IPS DF 19.7 (cell line): ENCODE data around the gene TNRC18.
"Not testable (repeated sequence)": the region's sequence is repeated elsewhere in the genome, so short reads cannot be mapped to it uniquely, and the experiment has no call there.

ENCODE experiments used
- DNase-seq: peaks from one replicate; pipeline ENCODE4 v3.0.0-alpha.2; 2013; ENCODE audit warnings: low read depth, low spot score

The TNRC18 gene

DNA sequence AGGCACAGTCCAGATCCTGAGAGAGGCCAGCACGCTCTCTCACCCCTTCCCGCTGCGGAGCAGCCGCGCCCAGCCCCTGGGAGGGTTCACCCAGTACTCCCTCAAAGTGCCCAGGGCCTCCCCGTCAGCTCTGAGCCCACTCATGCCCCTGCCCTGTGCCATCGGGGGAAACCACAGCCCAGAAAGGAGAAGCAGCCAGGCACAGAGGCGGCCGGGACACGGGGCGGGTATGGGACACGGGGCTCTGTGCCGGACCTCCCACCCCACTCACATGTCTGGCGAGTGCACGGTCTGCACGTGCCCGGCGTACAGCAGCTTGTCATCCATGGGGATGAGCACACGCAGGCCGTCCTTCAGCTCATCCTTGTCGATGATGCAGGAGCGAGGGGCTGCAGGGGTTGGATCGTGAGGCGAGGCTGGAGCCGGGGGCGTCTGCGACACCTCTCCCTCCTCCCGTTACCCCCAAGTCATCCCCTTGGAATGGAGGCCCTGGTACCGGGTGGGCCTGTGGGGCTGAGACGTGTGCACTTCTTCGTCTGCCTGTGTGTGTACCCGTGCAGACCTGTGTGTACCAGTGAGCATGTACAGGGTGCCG is 102.7 kb downstream of the TNRC18 start:
- no peak for DNase-seq

- DNase-seq, result no peak
Measured at GRCh38 chr7:5320391-5320790, 103.2 kb downstream of the TNRC18 start.

- DNase-seq, result not testable (repeated sequence)
Measured at GRCh38 chr7:5318613-5319012, 105.0 kb downstream of the TNRC18 start.

GRCh38 chr7:5315761-5316160 is 107.9 kb downstream of the TNRC18 start:
- no peak for DNase-seq

GRCh38 chr7:5314864-5315263 is 108.8 kb downstream of the TNRC18 start:
- no peak for DNase-seq

GRCh38 chr7:5313076-5313885 is 110.4 kb downstream of the TNRC18 start:
- not testable (repeated sequence) for DNase-seq

DNA sequence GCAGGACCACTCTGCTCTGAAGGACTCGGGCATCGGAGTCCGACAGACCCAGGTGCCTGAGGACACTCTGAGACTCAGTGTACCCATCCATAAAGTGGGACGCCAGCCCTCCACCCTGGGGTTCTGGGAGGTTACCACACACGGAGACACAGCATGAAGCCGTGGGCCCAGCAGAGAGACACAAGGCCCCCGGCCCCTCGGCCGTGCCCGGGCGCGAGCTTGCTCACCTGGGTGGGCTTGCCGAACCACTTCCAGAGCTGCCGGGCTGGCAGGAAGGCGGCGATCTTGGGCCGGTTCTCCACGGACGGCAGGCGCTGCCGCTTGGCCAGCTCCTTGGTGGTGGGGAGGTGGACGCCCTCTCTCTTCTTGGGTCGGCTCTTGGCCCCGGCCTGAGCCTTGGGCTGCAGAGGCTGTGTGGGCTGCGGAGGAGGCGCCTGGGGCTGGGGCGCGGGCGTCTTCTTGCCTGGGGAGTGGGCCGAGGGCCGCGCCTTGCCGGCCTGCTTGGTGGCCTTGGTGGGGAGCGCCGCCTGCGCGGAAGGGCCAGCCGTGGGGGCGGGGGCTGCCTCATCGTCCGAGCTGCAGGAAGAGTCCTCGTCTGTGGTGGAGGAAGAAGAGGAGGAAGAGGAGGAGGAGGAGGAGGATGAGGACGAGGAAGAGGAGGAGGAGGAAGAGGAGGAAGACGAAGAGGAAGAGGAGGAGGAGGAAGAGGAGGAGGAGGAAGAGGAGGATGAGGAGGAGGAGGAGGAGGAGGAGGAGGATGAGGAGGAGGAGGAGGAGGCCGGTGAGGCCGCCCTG is 111.2 kb downstream of the TNRC18 start:
- DNase-seq, result not testable (repeated sequence)

DNA sequence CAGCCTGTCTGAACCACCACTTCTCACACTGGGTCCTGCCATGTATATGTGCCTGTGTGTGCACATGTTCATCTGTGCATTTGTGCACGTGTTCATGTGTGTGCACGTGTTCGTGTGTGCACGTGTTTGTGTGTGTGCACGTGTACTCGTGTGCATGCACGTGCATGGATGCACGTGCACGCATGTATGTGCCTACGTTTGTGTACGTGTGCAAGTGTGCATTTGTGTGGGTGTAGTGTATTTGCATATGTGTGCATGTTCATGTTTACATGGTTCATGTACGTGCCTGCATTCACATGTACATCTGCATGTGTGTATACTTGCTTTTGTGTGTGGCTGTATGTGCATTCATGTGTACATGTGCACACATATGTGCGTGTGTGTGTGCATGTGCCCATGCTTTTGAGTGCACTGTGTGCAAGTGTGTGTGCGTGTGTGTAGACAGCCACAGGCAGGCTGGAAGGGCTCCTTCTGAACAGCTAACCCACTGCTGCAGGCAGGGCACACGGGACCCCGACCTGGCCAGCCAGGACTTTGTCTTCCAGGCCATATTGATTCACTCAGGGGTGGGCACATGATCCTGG is 112.7 kb downstream of the TNRC18 start:
- DNase-seq, result no peak

DNA sequence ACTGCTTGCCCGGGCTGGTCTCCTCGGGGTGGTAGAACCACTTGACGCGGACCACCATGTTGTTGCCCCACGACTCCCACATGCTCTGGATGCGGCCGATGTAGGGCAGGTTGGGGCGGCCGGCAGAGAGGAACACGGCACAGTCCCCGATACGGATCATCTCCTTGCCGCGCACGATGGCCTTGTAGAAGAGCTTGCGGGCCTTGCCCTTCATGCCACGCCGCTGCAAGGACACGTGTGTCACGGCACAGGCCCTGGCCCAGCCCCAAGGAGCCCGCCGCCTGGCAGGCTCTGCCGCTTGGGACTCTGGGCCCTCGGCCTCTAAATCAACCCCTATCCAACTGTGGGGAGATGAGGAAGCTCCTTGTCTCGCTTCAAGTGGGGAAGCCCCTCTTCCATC is 114.5 kb downstream of the TNRC18 start:
- no peak for DNase-seq

DNA sequence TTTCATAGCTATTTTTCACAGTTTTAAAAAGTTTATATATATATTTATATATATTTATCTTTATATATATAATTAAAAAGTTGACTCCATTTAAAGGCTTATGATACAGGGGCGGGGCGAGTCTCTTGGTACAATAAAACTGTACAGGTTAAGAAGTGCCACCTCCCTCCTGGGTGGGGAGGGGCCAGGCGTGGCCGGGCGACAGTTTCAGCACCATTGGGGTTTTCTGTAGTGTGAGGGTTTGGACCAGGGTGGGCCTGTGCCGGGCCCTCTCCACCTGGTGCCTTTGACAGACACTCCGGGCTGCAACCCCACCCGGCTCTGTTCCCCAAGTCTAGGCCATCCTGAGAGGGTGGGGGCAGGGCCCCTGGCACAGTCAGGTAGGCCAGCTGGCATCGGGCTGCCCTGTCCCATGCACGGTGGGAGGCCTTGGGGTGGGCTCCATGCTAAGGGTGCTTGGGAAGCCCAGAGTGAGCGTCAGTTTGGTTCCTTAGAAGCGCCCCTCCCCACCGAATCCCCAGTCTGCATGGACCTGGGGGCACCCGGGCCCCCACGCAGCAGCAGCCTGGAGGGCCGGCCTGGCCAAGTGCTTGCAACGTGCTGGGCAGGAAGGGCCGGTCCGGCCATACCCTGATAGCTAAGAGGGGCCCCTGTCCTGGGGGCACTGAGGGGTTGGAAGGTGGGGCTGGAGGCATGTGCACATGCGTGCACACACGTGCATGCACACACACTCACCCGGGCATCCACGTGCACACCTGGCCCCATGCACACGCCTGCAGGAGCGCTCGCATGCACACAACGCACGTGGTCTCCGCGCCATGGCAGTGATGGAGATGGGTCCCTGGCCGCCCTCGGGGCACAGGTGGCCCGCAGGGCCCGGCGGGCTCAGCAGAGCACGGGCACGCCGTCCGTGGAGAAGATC is 116.2 kb downstream of the TNRC18 start:
- not testable (repeated sequence) for DNase-seq

DNA sequence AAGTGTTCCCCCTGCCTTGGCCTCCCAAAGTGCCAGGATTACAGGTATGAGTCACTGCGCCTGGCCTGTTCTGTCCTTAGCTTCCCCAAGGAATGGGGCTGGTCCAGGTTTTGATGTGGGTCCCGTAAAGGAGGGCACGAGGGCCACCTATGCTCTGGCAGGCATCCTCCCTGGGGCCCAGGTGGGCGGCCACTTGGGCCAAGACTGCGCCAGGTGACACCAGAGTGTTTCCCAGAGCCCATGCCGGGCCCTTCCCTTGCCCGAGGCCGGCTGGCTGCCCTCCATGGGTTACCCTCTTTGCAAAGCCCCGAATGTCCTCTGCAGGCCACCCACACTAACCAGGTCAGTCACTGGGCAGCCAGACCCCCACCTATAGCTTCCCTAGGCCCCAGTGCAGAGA is 118.6 kb downstream of the TNRC18 start:
- DNase-seq, result not testable (repeated sequence)

DNA sequence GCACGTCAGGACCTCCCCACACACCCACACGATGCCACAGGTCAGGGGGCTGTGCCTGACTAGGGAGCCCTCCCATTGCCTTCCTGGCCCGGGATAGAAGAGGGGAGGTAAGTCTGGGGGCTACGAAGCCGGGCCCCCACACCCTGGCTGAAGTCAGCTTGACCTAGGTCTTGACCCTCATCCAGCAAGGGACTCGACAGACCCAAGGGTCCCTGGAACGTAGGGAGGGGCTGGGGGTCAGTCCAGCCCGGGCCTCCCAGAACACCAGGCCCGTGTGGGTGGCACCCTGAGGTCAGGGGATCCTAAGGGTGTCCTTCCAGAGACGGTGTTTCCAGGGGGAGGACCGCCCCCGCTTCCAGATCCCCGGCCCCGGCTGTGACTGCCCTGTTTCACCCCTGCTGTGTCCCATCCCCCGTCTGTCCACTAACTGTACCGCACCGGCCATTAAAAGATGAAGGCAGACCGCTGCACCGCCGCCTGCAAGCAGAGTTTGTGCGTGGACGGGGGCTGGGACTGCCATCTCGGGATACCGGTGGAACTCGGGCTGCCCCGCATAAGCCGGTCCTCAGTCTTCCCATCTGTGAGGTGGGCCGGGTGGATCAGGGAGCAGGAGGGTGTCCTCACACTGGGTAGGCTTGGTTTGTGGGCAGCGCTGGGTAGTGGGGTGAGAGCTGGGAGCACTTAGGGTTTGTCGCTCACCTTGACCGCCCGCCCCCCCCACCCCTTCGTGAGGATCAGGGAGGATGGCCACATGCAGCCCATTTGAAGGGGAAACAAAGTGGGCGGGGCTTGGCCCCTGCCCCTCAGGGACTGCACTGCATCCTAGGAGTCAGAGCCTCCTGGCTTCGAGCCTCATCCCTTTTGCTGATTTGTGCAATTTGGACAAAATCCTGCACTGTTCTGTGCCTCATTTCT is 119.8 kb downstream of the TNRC18 start:
- DNase-seq, result no peak

DNA sequence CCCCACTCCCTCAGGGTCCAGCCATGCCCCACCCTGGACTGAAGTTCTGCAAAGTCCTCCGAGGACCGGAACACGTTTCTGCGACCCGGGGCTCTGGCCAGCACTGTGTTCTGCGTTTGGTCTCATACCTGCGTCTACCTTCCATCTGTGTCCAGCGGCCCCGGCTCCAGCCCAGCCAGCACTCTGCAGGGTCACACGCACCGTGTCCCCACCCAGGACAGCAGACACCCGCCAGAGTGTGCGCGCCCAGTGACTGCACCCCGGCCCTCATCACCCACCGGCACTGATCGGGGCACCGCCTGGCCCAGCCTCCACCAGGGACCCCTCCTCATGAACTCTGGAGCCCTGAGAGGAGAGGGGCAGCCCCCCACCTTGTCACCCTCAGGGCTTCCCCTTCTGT is 120.6 kb downstream of the TNRC18 start:
- DNase-seq, result no peak

DNA sequence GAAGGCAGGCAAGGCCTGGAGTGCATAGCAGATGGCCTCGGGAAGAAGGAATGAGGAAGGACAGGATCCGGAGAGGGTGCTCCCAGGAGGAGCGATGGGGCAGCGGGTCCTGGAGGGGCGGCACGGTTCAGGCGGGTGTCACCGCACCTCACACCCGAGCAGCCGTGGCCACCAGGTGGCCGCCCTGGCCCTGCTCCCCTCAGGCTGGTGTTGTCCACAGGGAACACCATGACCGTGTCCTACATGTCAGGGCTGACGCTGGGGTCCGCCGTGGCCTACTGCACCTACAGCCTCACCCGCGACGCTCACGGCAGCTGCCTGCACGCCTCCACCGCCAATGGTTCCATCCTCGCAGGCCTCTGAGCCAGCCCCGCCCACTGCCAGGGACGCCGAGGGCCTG is 121.1 kb downstream of the TNRC18 start:
- DNase-seq, result no peak

- DNase-seq, result no peak
Measured at GRCh38 chr7:5300366-5300765, 123.3 kb downstream of the TNRC18 start.

DNA sequence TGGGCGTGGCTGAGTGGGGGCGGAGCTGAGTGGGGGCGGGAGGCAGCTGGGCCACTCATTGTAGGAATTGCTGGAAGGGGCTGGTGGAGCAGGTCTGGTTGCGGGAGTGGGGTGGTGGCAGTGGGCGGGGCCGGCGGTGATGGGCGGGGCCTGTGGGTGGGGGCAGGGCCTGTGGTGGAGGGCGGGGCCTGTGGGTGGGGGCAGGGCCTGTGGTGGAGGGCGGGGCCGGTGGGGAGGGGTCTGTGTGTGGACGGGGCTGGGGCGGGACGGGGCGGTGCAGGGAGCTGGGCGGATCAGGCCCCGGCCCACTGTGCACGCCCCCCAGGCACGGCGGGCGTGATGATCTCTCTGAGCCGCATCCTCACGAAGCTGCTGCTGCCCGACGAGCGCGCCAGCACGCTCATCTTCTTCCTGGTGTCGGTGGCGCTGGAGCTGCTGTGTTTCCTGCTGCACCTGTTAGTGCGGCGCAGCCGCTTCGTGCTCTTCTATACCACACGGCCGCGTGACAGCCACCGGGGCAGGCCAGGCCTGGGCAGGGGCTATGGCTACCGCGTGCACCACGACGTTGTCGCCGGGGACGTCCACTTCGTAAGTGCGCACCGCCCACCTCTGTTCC is 126.9 kb downstream of the TNRC18 start:
- DNase-seq, result no peak

- DNase-seq, result no peak
Measured at GRCh38 chr7:5296015-5296610, 127.5 kb downstream of the TNRC18 start.

GRCh38 chr7:5295039-5296014 is 128.3 kb downstream of the TNRC18 start:
- DNase-seq, result no peak
